Colon (tissue), 2 donors: Measurements from ENCODE around the gene LYVE1.

ENCODE experiments used
- FAIRE-seq: peaks from 2 replicates; lab custom pipeline; 2012; peaks lifted over from hg19 to GRCh38; lab: Jason Lieb, UNC
- donor health status: control.
- donor health status: control.

The LYVE1 gene

DNA sequence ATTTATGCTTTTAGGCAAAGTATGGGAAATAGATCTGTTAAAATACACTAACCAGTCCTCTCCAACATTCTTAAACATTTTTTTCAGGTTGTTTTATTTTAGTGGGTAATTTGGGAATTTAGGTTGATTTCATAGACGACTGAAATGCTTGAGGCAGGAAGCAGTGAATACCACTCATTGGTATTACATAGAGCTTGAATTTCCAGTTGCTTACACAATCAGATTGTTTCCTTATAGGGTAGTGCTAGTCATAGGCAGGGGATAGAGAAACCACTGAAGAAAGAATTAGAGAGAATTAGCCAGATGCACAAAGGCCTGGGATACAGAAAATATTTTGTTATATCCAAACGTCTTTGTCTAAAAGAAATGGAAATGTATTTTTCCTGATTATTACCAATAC is 23.9 kb upstream of the LYVE1 start:
- FAIRE-seq = no peak

- no peak for FAIRE-seq
Observed at GRCh38 chr11:10591741-10592140, 23.3 kb upstream of the LYVE1 start.

GRCh38 chr11:10590218-10590915 is 21.9 kb upstream of the LYVE1 start:
- no peak for FAIRE-seq

DNA sequence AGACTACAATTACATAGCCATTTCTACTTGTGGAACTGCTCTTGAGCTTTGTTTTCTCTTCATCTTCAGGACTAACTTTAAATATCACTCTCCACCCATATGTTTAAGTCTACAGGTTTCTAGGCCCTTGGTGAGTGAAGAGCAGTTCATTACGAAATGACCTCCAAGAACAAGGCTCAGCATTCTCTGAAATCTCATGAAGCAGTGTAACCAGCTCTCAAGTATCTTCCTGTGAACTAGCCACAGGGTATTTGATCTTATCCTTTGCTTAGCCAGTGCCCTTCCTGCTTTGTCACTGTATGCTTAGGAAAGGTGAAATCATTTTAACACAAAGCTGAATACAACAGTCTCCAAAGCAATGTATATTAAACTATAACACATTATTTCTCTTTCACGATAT is 20.4 kb upstream of the LYVE1 start:
- no peak for FAIRE-seq

DNA sequence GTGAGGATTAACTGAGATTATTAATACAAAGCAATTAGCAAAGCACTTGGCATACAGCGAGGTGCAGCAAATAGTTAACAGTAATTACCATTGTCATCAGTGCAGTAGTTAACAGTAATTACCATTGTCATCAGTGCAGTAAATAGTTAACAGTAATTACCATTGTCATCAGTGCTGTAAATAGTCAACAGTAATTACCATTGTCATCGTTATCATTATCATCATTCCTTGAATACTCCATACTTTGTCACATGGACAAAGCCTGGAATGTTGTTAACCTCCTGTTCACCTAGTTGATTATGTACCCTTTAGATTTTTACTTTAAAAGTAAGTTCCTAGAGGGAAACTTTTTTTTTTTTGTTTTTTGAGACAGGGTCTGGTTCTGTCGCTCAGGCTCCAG is 19.5 kb upstream of the LYVE1 start:
- no peak for FAIRE-seq

DNA sequence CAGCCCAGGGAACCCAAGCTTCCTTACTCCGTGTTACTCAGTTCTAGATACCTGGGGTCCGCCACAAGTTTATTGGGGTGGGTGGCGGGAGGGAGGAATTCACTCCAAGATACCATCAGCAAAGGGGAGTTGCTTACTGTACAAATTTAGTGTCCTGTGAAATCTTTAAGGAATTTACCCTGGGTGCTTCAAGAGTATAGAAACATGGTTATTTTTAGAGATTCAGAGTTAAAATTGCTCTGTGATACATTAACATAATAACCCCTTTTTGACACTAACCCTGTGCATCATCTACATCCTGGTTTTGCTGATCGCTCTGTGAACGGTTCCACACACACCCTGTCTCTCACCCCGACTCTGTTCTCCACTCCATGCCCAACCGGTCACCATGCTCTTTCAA is 18.9 kb upstream of the LYVE1 start:
- no peak for FAIRE-seq

- FAIRE-seq = no peak
Observed at GRCh38 chr11:10584071-10584501, 15.6 kb upstream of the LYVE1 start.

DNA sequence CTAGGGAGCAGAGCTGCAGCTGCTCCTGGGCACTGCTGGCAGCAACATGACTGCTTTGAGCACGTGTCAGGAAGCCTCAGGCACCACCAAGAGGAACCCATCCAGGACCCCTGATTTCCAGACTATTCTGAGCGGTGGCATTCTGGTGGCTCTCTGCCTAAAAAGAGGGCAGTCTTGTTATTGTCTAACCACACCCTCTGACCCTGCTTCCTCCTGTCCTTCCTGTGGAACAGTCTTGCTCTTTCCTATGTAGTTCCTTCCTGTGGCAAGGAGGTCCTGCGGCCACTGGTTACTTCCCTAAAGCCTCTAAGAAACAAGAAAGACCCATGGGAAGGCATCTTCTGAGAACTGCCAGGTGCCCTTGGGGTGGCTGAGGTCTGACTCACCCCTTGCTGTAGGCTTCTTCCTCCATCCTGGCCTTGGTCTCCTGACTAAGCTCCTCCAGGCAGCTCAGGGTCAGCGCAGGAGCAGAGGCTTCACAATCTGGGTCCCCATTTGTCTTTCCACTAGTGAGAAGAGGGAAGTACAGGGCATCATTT is 13.1 kb upstream of the LYVE1 start:
- FAIRE-seq = no peak

- FAIRE-seq = no peak
Observed at GRCh38 chr11:10580623-10581022, 12.2 kb upstream of the LYVE1 start.

DNA sequence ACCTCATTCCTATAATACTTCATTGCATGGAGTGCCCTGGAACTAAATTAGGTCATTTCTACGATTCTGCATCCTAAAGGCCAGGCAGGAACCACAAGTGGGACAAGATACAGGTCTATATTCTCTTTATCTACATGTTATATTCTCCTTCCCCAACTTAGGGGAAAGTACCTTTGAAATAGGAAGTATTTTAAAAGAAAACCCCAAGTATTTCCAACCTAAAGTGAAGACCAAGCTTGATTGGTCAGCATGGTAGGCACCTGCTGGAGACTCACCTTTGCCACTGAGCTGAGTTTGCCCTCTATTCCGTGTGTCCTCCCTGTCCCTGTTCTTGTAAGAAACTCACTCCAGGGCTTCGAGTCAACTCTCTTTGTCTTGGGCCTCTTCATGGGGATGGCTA is 11.2 kb upstream of the LYVE1 start:
- no peak for FAIRE-seq

DNA sequence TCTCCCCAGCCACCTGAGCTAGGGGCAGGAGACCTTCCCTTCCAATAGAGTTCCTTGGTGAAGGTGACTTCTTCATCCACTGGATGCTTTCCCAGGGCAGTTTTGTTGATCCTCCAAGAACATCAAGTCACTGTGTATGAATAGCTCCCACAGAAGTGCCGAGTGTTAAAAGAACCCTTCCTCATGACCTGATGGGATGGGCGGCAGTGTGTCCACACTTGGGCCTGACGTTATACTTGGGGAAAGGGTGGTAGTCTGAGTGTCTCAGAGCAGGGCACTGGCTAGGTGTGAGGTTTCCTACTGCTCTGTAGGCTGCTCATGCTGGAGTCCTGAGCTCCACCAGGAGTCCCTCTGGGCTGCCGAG is 7.6 kb upstream of the LYVE1 start:
- no peak for FAIRE-seq

DNA sequence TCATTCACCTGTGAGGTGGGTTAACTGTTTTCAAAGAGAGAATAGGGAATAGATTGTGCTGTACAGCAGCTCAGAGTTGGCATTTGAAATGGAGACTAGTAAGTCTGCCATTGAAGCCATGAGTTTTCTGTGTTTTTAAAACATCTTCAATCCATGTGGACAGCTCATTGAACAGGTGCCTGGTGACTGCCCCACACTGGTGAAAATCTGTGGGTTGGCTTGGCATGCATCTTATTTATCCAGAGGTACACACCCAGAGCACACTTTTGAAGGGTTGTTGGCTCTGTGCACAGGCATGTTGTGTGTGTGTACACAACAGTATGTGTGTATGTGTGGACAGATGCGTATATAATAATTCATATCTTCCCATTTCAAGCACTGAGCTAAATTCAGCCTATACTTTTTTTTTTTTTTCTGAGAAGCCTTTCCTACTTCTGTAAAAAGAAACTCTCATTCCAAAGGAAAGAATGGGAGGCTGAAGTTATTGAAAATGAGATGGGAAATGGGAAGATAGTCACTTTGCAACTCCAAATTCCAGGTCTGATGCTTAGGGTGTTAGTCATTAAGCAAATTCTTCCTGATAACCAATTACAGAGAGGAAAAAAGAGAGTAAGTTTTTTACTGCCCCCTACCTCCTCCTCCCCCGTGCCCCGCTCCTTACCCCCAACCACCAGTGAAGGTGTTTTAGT is 7.0 kb upstream of the LYVE1 start:
- no peak for FAIRE-seq

- no peak for FAIRE-seq
Observed at GRCh38 chr11:10573556-10573955, 5.1 kb upstream of the LYVE1 start.

- FAIRE-seq = no peak
Observed at GRCh38 chr11:10573028-10573427, 4.6 kb upstream of the LYVE1 start.

GRCh38 chr11:10572533-10572932 is 4.1 kb upstream of the LYVE1 start:
- no peak for FAIRE-seq

GRCh38 chr11:10567446-10567845 is 1.0 kb downstream of the LYVE1 start:
- FAIRE-seq = no peak

DNA sequence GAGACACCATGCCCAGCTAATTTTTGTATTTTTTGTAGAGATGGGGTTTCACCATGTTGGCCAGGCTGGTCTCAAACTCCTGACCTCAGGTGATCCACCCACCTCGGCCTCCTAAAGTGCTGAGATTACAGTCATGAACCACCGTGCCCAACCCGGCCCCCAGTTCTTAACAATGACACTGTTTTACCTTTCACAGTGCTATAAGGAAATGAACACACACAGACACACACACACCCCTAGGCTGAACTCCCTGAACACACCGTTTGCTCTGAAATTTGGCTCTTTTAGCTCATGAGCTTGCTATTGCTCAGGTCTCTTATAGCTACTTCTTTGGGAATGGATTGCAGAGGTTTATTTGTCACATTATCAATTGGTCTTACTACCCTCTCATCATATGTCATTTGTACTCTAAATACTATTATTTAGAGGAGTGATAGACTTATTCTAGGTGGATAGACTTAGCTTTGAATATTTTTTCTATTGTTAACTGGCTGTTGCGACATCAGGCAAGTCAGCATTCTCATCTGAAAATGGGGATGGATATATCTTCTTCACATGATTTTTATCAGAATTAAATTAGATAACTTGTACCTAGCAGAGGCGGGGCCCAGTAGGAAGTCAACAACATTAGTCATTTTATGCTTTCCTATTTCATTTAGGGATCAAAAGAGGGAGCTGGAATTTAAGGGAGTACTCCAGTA is 2.1 kb downstream of the LYVE1 start:
- no peak for FAIRE-seq

DNA sequence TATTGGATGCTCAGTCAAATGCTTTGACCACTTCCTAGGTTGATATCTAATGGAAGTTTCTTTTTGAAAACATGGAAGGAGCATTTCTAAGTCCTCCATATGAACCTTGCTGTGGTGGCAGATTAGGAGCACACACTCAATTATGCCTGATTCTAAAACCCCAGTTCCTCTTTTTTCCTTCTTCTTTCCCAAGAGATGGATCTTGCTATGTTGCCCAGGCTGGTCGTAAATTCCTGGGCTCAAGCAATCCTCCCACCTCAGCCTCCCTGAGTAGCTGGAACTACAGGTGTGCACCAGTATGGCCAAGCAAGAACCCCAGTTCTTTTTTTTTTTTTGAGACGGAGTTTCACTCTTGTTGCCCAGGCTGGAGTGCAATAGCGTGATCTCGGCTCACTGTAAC is 3.0 kb downstream of the LYVE1 start:
- FAIRE-seq = no peak

DNA sequence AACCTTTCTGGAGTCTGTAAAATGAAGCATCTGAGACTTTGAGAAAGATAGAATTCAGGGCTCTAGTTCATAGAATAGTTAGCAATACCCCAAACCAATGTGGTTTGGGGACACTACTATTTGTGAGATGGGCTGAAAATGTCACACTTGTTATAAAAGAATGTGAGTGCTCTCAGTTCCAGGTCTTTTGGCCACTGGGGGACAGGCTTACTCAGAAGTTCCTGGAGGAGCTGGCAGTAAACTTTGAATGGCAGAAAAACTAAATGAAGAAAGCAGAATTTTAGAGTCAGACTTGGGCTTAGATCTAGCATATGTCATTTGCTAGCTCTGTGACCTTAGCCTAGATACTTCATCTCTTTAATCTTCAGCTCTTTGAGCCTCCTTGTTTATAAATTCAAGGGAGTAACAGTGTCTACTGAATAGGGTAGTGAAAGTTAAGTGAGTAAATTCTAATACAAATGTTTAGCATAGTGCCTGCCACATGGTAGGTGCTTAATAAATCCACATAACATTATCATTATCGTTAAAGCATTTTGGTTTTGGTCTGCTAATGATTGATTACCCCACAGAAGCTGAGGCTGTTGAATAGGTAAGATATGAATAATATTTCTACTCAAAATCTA is 3.7 kb downstream of the LYVE1 start:
- no peak for FAIRE-seq

GRCh38 chr11:10564030-10564429 is 4.4 kb downstream of the LYVE1 start:
- FAIRE-seq = no peak

DNA sequence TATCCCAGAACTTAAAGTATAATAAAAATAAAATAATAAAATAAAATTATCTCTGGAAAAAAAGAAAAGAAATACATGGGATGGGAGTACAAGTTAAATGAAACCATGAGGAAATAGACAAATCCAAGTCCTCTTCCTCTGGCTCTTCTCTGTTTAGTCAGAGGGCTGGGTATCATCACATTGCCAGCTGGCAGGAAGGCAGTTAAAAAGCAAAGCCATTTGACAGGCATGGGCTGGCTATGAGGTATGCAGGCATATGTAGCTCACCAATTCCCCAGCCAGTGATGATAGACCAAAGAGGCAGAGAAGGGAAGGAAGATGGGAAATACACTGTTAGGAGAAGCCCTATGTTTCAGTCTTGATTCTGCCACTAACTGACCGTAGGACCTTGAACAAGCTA is 6.5 kb downstream of the LYVE1 start:
- FAIRE-seq = no peak

DNA sequence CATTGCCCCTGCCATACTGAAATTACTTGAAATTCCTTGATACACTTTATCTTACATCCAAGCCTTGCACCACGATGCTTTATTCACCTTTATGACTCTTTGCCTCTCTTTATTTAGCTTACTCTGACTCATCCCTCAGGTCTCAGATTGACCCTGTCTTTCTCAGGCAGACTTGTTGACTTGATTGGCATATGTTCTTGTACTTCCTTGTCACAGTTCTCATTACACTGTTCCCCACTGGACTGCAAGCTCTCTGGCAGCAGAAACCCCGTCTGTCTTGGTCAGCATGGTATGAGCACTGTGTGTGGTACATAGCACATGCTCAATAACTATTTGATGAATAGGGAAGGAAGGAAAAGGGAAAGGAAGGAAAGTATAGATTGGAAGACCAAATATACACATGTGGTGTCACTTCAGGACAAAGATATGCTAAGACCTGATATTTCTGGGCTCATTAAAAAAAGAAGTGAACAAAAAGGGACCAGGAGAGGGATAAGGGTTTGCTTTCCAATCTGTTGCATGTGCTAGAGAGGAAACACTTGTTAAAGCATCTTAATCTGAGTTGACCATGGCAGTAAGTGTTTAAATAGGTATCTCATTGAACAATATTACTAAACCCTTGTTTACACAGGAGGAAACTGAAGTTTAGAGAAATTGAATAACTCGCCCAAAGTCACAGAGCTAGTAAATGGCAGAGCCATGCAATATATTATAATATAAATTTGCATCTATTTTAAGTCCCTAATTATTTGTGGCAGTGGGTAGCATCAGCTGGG is 7.2 kb downstream of the LYVE1 start:
- FAIRE-seq = no peak
